Kidney (tissue), 14 donors: ENCODE results near the gene PDGFB. TPM values are rescaled to one million over a fixed set of nuclear protein-coding genes. Genes with fewer than 3 reads are reported as not detected.
"Not testable (repeated sequence)": the region's sequence is repeated elsewhere in the genome, so short reads cannot be mapped to it uniquely, and the experiment has no call there.

ENCODE experiments used
- DNase-seq, 5 donors: peaks; one replicate each; pipeline ENCODE4 v3.0.0-alpha.2; 2013 to 2020
- FAIRE-seq: peaks from 2 replicates; lab custom pipeline; 2012; peaks lifted over from hg19 to GRCh38; lab: Jason Lieb, UNC
- H3K27ac ChIP-seq, 2 donors: one replicate each; pipeline ENCODE4 v1.7.0; 2013; ENCODE audit warnings: low read depth in 2 of 2, low read length in 2 of 2, inconsistent platforms in 1 of 2
- H3K27me3 ChIP-seq: one replicate; pipeline ENCODE4 v1.7.1; 2013; ENCODE audit warnings: low read length, inconsistent platforms; ENCODE audit not compliant: control insufficient read depth, insufficient read depth
- H3K36me3 ChIP-seq, 3 donors: one replicate each; pipeline versions ENCODE4 v1.7.0 to v1.7.1; 2013; ENCODE audit warnings: low read length in 3 of 3, control low read depth in 1 of 3, inconsistent platforms in 1 of 3; ENCODE audit not compliant: insufficient read depth in 3 of 3, control insufficient read depth in 2 of 3
- H3K4me1 ChIP-seq, 3 donors: one replicate each; pipeline versions ENCODE4 v1.7.0 to v1.7.1; 2013; ENCODE audit warnings: low read length in 3 of 3, inconsistent platforms in 1 of 3, low read depth in 1 of 3; ENCODE audit not compliant: control insufficient read depth in 2 of 3, insufficient read depth in 2 of 3
- H3K4me3 ChIP-seq, 3 donors: one replicate each; pipeline versions ENCODE4 v1.7.0 to v1.8.1; 2013; ENCODE audit warnings: low read length in 3 of 3, control low read depth in 1 of 3, inconsistent platforms in 1 of 3
- H3K9ac ChIP-seq, 3 donors: one replicate each; pipeline versions ENCODE4 v1.7.0 to v1.7.1; 2013; ENCODE audit warnings: low read length in 3 of 3, control low read depth in 1 of 3, inconsistent platforms in 1 of 3
- H3K9me3 ChIP-seq, 3 donors: one replicate each; pipeline versions ENCODE4 v1.7.0 to v1.7.1; 2013; ENCODE audit warnings: low read length in 3 of 3, control low read depth in 1 of 3, inconsistent platforms in 1 of 3; ENCODE audit not compliant: control insufficient read depth in 2 of 3, insufficient read depth in 1 of 3
- intact Hi-C: fragments of 100-400 bp; cut with DNase I; formaldehyde crosslinking; loops from one replicate; pipeline ENCODE4 v1.11.1; 2022
- polyA plus RNA-seq: library from polyadenylated mRNA; stranded (reverse); fragments of 350-450 nt; fragmentation: Illumina TruSeq; extraction: RNeasy Lipid Tissue Mini Kit (QIAGEN cat#74804); gene quantifications from one replicate; pipeline ENCODE4 v1.2.3, GENCODE V29; 2014; ENCODE audit warnings: low read depth, low replicate concordance; ENCODE audit not compliant: insufficient read depth
- total RNA-seq: library from RNA; stranded (reverse); fragmentation: NEBNext Ultra II Directional; extraction: Animal tissue kit (Norgen Biotek cat#: 25700); gene quantifications from one replicate; pipeline ENCODE4 v1.2.1, GENCODE V29; 2021
- TF ChIP-seq, protein P1 (sequence below): IDR thresholded peaks from 3 replicates; pipeline ENCODE4 v1.5.1; 2012; ENCODE audit warnings: mild to moderate bottlenecking, moderate library complexity, borderline replicate concordance; ENCODE audit not compliant: insufficient read depth; ENCODE audit errors: extremely low read depth
- donor health status: control.
- donor health status: control.
- donor health status: control.
- donor health status: control.
- donor health status: control.
- donor health status: DM: yes; HTN: yes; CAD: no.
- donor health status: Normal renal cell carcinoma (clear cell type).

The PDGFB gene
- total and polyA plus RNA-seq, 2 donors from 2014 or later = 10.4 to 14.2 TPM

DNA sequence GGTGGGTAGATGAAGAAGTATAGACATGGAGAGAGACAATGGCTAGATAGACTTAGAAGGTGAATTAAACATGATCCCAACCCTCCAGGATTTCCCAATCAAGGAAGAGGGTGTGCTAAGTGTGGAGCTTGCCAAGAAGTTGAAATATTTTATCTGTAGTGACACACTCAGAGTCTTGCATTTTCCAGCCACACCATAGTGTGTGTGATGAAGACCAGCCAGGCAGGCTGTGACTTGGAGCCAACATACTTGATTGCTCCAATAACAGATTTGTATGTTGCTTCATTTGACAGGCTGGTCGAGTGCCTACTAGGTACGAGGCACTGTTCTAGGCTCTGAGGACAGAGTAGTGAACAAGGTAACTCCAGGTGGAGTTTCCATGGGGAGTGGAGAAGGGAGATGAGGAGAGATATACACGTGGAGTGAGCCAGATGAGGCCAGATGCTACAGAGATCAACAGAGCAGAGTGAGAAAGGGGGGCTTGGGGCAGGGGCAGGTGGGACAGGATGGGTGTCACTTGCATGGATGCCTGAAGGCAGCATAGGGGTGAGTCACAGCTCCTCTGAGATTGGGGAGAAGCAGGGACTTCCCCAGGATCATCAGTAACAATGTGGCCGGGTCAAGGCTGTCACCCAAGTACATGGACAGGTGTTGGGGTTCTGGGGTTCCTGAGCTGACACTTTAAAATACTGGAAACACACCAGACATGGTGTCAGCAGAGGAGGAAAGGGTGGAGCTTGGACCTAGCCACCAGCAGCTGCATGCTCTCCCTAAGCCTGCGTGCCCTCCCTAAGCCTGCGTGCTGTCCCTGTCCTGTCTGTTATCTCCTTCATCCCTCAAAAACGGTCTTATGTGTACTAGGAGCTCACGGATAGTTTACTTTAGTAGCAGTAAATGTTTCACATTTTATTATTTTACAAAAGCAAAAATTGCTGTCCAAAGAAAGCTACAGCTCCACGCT is 23.6 kb downstream of the PDGFB start:
- no peak for FAIRE-seq
- no peak overlapping the region for H3K4me3 ChIP-seq
- peaks cover 0 to 27% (median 11%) of the 10 kb centered on the region in 3 donors for H3K36me3 ChIP-seq
- peak in 2 of 5 donors; percentile 12 to 44 for DNase-seq
- TF ChIP-seq, protein P1, sequence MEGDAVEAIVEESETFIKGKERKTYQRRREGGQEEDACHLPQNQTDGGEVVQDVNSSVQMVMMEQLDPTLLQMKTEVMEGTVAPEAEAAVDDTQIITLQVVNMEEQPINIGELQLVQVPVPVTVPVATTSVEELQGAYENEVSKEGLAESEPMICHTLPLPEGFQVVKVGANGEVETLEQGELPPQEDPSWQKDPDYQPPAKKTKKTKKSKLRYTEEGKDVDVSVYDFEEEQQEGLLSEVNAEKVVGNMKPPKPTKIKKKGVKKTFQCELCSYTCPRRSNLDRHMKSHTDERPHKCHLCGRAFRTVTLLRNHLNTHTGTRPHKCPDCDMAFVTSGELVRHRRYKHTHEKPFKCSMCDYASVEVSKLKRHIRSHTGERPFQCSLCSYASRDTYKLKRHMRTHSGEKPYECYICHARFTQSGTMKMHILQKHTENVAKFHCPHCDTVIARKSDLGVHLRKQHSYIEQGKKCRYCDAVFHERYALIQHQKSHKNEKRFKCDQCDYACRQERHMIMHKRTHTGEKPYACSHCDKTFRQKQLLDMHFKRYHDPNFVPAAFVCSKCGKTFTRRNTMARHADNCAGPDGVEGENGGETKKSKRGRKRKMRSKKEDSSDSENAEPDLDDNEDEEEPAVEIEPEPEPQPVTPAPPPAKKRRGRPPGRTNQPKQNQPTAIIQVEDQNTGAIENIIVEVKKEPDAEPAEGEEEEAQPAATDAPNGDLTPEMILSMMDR = no peak
- no peaks in the 10 kb centered on the region for H3K4me1 ChIP-seq
- no peaks in the 10 kb centered on the region for H3K9me3 ChIP-seq
- H3K27ac ChIP-seq = no peak overlapping the region
- H3K27me3 ChIP-seq = no peaks in the 10 kb centered on the region
- intact Hi-C loops = no loop called here
- H3K9ac ChIP-seq = no peak overlapping the region

DNA sequence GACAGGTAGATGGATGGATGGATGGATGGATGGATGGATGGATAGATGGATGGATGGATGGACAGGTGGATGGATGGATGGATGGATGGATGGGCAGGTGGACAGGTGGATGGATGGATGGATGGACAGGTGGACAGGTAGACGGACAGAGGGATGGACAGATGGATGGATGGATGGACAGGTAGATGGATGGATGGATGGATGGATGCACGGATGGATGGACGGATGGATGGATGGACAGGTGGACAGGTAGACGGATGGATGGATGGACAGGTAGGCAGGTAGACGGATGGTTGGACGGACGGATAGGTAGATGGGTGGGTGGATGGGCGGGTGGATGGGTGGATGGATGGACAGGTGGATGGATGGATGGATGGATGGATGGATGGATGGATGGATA is 24.3 kb downstream of the PDGFB start:
- Histone ChIP-seq H3K27me3 (no peaks in the 10 kb centered on the region), H3K9ac (no peak overlapping the region), H3K4me1 (no peaks in the 10 kb centered on the region), H3K36me3 (peaks cover 0 to 20% (median 11%) of the 10 kb centered on the region in 3 donors), H3K9me3 (no peaks in the 10 kb centered on the region), H3K4me3 (no peak overlapping the region), H3K27ac (no peak overlapping the region)
- intact Hi-C loops = no loop called here
- no peak for FAIRE-seq
- peak in 2 of 5 donors; percentile 20 to 35 for DNase-seq
- TF ChIP-seq, protein P1 = no peak

DNA sequence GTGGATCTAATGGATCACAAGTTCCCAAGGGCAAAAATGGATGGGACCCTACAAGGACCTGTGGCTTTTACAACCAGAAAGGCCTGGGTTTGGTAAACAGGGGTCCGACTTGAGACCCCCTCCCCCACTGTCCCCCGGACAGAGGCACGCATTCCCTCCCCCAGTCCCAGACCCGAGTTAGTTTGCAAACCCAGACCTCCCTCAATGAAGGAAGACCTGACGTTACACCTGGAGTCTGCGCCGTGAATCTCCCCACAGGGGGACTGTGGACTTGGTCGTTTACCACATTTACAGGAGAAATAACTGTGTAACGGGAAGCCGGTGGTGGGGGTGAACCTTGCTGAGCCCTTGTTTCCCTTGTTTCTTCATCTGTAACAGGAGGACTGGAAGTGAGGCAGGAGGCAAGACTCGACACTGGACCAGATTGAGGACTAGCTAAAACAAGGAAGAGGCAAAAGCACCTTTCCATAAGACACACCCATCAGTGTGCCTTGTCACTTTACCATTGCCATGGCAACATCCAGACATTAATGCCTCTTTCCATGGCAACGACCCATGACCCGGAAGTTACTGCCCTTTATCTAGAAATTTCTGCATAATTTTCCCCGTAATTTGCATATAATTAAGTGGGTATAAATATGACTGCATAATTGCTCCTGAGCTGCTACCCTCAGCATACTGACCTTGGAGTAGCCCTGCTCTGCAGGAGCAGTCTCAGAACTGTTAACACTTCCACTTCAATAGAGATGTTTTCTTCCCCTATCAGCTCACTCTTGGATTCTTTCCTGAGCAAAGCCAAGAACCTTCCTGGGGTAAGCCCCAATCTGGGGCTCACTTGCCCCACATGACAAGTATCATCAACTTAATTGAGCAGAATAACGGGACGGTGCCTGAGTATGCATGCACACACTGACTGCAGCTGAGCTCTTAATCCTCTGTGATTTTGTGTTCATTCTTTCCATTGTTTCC is 25.4 kb downstream of the PDGFB start:
- DNase-seq (peak in 3 of 5 donors; percentile 18 to 20 (median 19)), FAIRE-seq (no peak)
- Histone ChIP-seq H3K9ac (no peak overlapping the region), H3K27ac (no peak overlapping the region), H3K4me3 (no peak overlapping the region), H3K4me1 (no peaks in the 10 kb centered on the region), H3K27me3 (no peaks in the 10 kb centered on the region), H3K9me3 (no peaks in the 10 kb centered on the region), H3K36me3 (peaks cover 0 to 15% (median under 1%) of the 10 kb centered on the region in 3 donors)
- TF ChIP-seq, protein P1 = no peak
- intact Hi-C loops = no loop called here

DNA sequence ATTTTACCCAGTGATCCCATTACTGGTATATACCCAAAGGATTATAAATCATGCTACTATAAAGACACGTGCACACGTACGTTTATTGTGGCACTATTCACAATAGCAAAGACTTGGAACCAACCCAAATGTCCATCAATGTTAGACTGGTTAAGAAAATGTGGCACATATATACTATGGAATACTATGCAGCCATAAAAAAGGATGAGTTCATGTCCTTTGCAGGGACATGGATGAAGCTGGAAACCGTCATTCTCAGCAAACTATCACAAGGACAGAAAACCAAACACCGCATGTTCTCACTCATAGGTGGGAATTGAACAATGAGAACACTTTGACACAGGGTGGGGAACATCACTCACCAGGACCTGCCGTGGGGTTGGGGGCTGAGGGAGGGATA is 26.4 kb downstream of the PDGFB start:
- H3K27me3 ChIP-seq, H3K4me3 ChIP-seq, H3K9ac ChIP-seq, FAIRE-seq, H3K9me3 ChIP-seq, intact Hi-C loops, H3K4me1 ChIP-seq, H3K27ac ChIP-seq, H3K36me3 ChIP-seq: not testable (repeated sequence)
- peak in 1 of 5 donors; percentile 15 for DNase-seq
